ENCODE measurements around the gene GRM7. TPM values are rescaled to one million over a fixed set of nuclear protein-coding genes. Genes with fewer than 3 reads are reported as not detected.

Gene GRM7
- total RNA-seq, 1 experiment from 2014 or later: 0.28 TPM

DNA sequence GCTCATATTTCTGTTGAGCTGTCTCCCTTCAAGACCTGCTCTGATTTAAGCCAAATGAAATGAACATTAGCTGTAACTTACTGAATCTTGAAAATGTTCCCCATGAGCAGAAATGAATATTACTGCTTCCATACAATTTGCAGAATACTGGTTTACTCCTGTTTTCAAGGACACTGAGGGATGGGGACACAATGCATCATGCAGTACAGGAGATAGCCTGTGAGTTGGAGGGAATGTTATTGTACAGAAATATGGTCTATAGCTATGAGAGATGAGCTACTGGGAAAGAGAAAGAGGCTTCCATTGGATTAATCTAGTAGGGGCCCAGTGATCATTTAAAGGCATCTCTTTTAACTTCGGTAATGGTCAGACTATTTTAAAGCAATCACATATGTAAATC is 798.2 kb downstream of the GRM7 start:
- H2BK15ac ChIP-seq (ENCODE audit: low read depth, low read length): no peak overlapping the region
- H3K56ac ChIP-seq (ENCODE audit: insufficient read length, low read depth, low read length): no peak overlapping the region
- H4K20me1 ChIP-seq (ENCODE audit: control insufficient read depth, insufficient read depth, insufficient read length): no peaks in the 10 kb centered on the region
- no peak overlapping the region for H3K14ac ChIP-seq (ENCODE audit: insufficient read depth, low read length)
- no peak overlapping the region for H2BK12ac ChIP-seq (ENCODE audit: insufficient read length, low read depth, low read length)
- no peak for DNase-seq
- no peaks in the 10 kb centered on the region for H3K79me1 ChIP-seq (ENCODE audit: insufficient read depth, low read depth, low read length, poor library complexity, severe bottlenecking)
- no peaks in the 10 kb centered on the region for H3K4me1 ChIP-seq (ENCODE audit: insufficient read depth, low read length)
- Mint-ChIP-seq H3K9me3 (no peaks in the 10 kb centered on the region; a peak in 1 of 5 replicates), H3K4me1 (peaks cover 3% of the 10 kb centered on the region in 2 experiments; a peak in 1 of 4 replicates), H3K36me3 (ENCODE audit: insufficient read depth in 1 of 3, low read depth in 3 of 3) (no peaks in the 10 kb centered on the region), H3K27ac (no peak overlapping the region), H3K4me3 (no peak overlapping the region), H3K27me3 (ENCODE audit: low read depth) (no peaks in the 10 kb centered on the region)
- TF ChIP-seq, protein P1, sequence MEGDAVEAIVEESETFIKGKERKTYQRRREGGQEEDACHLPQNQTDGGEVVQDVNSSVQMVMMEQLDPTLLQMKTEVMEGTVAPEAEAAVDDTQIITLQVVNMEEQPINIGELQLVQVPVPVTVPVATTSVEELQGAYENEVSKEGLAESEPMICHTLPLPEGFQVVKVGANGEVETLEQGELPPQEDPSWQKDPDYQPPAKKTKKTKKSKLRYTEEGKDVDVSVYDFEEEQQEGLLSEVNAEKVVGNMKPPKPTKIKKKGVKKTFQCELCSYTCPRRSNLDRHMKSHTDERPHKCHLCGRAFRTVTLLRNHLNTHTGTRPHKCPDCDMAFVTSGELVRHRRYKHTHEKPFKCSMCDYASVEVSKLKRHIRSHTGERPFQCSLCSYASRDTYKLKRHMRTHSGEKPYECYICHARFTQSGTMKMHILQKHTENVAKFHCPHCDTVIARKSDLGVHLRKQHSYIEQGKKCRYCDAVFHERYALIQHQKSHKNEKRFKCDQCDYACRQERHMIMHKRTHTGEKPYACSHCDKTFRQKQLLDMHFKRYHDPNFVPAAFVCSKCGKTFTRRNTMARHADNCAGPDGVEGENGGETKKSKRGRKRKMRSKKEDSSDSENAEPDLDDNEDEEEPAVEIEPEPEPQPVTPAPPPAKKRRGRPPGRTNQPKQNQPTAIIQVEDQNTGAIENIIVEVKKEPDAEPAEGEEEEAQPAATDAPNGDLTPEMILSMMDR (conservative IDR thresholded peaks at IDR 0.05): no peak
- H4K8ac ChIP-seq (replicated peaks; ENCODE audit: insufficient read length, low read depth, low read length): no peak overlapping the region
- H3T11ph ChIP-seq (ENCODE audit: low read length): no peak overlapping the region
- H2BK120ac ChIP-seq (ENCODE audit: low read depth, low read length, poor library complexity, severe bottlenecking): no peak overlapping the region
- H3K4me2 ChIP-seq (ENCODE audit: insufficient read depth, insufficient read length, low read length): no peak overlapping the region
- H3K27me3 ChIP-seq (ENCODE audit: insufficient read depth, low read length): no peaks in the 10 kb centered on the region
- no peak overlapping the region for H3K23ac ChIP-seq (ENCODE audit: insufficient read length, low read depth, low read length)
- H3K9me3 ChIP-seq (ENCODE audit: control insufficient read depth, low read depth, low read length): no peaks in the 10 kb centered on the region
- no peak overlapping the region for H4K91ac ChIP-seq (ENCODE audit: insufficient read length, low read depth, low read length)
- no peak overlapping the region for H3K4ac ChIP-seq (ENCODE audit: low read depth, low read length)
- H3K9ac ChIP-seq (ENCODE audit: extremely low read depth, insufficient read length, low read length): no peak overlapping the region
- no peaks in the 10 kb centered on the region for H3K23me2 ChIP-seq (ENCODE audit: insufficient read length, low read depth, low read length, poor library complexity, severe bottlenecking)
- no peak overlapping the region for H2BK5ac ChIP-seq (ENCODE audit: insufficient read length, low read length)
- no peak overlapping the region for H2BK20ac ChIP-seq (ENCODE audit: low read depth, low read length, poor library complexity, severe bottlenecking)
- WGBS (ENCODE audit: extremely low coverage, insufficient read length, low lambda C conversion rate): no CpG with 5 or more reads among the region's 1 CpG
- no peak overlapping the region for H3K27ac ChIP-seq (ENCODE audit: insufficient read length, low read depth, low read length)
- H4K5ac ChIP-seq (ENCODE audit: insufficient read length, low read depth, low read length): no peak overlapping the region
- no peaks in the 10 kb centered on the region for H3K79me2 ChIP-seq (ENCODE audit: insufficient read depth, low read length)
- H3K18ac ChIP-seq (ENCODE audit: insufficient read length, low read depth, low read length): no peak overlapping the region
- no peak overlapping the region for H2AK5ac ChIP-seq (ENCODE audit: insufficient read length, low read length)
- H2AFZ ChIP-seq (ENCODE audit: low read length): no peak overlapping the region
